ENCODE data around the gene SEMA7A.

The SEMA7A gene

DNA sequence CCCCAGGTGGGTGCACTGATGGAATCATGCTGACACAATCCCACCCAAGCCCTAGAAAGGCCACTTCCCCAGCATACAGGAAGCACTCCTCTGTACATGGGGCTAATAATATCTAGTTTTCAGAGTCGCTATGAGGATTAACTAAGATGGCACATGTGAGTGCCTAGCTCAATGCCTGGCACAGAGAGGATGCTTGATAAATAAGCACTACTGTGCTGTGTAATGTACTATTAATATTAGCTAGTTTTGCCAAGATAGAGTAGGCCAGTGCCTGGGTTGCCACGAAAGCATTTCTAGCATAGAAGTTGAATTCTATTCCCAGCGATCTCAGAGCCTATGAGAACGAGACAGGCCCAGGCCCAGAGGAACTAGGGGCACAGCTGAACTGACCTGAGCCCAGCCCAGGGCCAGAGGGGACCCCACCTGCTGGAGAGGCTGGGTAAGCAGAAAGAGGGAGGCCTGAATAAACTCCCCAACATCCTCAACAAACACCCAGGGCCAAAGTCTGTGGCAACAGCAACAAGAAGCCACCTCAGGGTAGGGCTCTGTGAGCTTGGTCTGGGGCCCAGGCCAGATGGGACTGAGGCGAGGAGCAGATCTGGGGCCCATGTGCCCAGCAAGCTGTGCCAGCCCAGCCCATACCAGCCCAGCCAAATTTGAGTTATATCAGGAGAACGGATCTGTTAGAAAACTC is 7.6 kb upstream of the SEMA7A start:
- no peaks in the 10 kb centered on the region for H3K9me2 ChIP-seq (replicated peaks; ENCODE audit: insufficient read depth, low read length)
- no peaks in the 10 kb centered on the region for H3K9me3 ChIP-seq (replicated peaks; ENCODE audit: insufficient read depth, low read length)
- peaks cover 6% of the 10 kb centered on the region for H3K4me1 ChIP-seq (ENCODE audit: low read length)
- no peak overlapping the region for H3K27ac ChIP-seq (ENCODE audit: low read length)
- no peak overlapping the region for H3K4me3 ChIP-seq (ENCODE audit: low read length)
- no peaks in the 10 kb centered on the region for H3K79me2 ChIP-seq (ENCODE audit: low read length)
- no peaks in the 10 kb centered on the region for H3F3A ChIP-seq (ENCODE audit: insufficient read depth, low read length)
- no peaks in the 10 kb centered on the region for H3K36me3 ChIP-seq (replicated peaks; ENCODE audit: insufficient read depth, low read length)
- DNase-seq: no peak
- H2AFZ ChIP-seq (ENCODE audit: low read length): no peak overlapping the region
- H4K20me1 ChIP-seq (ENCODE audit: insufficient read depth, low read length): no peaks in the 10 kb centered on the region
- TF ChIP-seq, protein P1, sequence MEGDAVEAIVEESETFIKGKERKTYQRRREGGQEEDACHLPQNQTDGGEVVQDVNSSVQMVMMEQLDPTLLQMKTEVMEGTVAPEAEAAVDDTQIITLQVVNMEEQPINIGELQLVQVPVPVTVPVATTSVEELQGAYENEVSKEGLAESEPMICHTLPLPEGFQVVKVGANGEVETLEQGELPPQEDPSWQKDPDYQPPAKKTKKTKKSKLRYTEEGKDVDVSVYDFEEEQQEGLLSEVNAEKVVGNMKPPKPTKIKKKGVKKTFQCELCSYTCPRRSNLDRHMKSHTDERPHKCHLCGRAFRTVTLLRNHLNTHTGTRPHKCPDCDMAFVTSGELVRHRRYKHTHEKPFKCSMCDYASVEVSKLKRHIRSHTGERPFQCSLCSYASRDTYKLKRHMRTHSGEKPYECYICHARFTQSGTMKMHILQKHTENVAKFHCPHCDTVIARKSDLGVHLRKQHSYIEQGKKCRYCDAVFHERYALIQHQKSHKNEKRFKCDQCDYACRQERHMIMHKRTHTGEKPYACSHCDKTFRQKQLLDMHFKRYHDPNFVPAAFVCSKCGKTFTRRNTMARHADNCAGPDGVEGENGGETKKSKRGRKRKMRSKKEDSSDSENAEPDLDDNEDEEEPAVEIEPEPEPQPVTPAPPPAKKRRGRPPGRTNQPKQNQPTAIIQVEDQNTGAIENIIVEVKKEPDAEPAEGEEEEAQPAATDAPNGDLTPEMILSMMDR (IDR thresholded peaks at IDR 0.05; ENCODE audit: low read length): no peak
- no peak for TF ChIP-seq EZH2phosphoT487 (IDR thresholded peaks at IDR 0.05; ENCODE audit: low read length)
- TF ChIP-seq EZH2 (optimal IDR thresholded peaks at IDR 0.05; ENCODE audit: low read depth, low read length): no peak
- H3K9ac ChIP-seq (ENCODE audit: low read length): no peak overlapping the region
- H3K27me3 ChIP-seq (replicated peaks; ENCODE audit: insufficient read depth, low read length): no peaks in the 10 kb centered on the region
- no peak overlapping the region for H3K4me2 ChIP-seq (ENCODE audit: low read depth, low read length)

DNA sequence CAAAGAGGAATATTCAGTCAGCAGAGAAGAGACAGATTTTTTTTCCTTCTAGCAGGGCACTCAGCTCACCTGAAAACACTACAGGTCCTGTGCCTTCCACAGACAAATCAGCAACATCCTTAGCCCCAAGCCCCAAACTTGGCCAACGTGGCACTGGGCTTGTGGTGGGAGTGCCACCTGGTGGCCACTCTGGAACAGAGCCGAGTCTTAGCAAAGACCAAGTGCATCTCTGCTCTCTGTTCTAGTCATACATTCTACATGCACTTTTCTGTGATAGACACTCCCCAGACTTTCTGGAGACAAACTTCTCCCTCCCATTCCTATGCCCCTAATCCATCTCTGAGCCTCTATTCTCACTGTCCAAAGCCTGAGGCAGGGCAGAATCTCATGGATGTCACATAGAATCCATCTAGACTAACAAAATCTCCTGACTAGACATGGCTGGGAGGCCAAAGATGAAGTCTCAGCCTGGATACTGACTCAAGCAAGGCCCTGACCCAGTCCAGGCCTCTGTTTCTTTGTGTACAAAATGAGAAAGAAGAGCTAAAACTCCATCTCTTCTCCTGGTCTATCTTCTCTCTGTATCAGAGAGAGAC is 5.1 kb upstream of the SEMA7A start:
- Histone ChIP-seq H3K9me2 (replicated peaks; ENCODE audit: insufficient read depth, low read length) (no peaks in the 10 kb centered on the region), H3K4me2 (ENCODE audit: low read depth, low read length) (no peak overlapping the region), H3K79me2 (ENCODE audit: low read length) (no peaks in the 10 kb centered on the region), H3K4me1 (ENCODE audit: low read length) (peaks cover 14% of the 10 kb centered on the region), H3K27ac (ENCODE audit: low read length) (no peak overlapping the region), H3K36me3 (replicated peaks; ENCODE audit: insufficient read depth, low read length) (no peaks in the 10 kb centered on the region), H3K27me3 (replicated peaks; ENCODE audit: insufficient read depth, low read length) (no peaks in the 10 kb centered on the region), H3K4me3 (ENCODE audit: low read length) (no peak overlapping the region), H3F3A (ENCODE audit: insufficient read depth, low read length) (peaks cover 2% of the 10 kb centered on the region; the same call in 1 of the 2 replicates), H2AFZ (ENCODE audit: low read length) (no peak overlapping the region), H3K9me3 (replicated peaks; ENCODE audit: insufficient read depth, low read length) (no peaks in the 10 kb centered on the region), H3K9ac (ENCODE audit: low read length) (no peak overlapping the region), H4K20me1 (ENCODE audit: insufficient read depth, low read length) (no peaks in the 10 kb centered on the region)
- TF ChIP-seq EZH2phosphoT487 (IDR thresholded peaks at IDR 0.05; ENCODE audit: low read length) (no peak), EZH2 (optimal IDR thresholded peaks at IDR 0.05; ENCODE audit: low read depth, low read length) (no peak)
- TF ChIP-seq, protein P1 (IDR thresholded peaks at IDR 0.05; ENCODE audit: low read length): peak; percentile 98
- DNase-seq: peak; percentile 82

GRCh38 chr15:74438206-74438605 is 4.4 kb upstream of the SEMA7A start:
- Histone ChIP-seq H3K27me3 (replicated peaks; ENCODE audit: insufficient read depth, low read length) (no peaks in the 10 kb centered on the region), H3K79me2 (ENCODE audit: low read length) (peaks cover 3% of the 10 kb centered on the region; the same call in 1 of the 2 replicates), H2AFZ (ENCODE audit: low read length) (no peak overlapping the region), H3K4me3 (ENCODE audit: low read length) (no peak overlapping the region), H3K36me3 (replicated peaks; ENCODE audit: insufficient read depth, low read length) (no peaks in the 10 kb centered on the region), H3F3A (ENCODE audit: insufficient read depth, low read length) (peaks cover 2% of the 10 kb centered on the region; the same call in 1 of the 2 replicates), H4K20me1 (ENCODE audit: insufficient read depth, low read length) (no peaks in the 10 kb centered on the region), H3K27ac (ENCODE audit: low read length) (no peak overlapping the region), H3K9me3 (replicated peaks; ENCODE audit: insufficient read depth, low read length) (no peaks in the 10 kb centered on the region), H3K9ac (ENCODE audit: low read length) (no peak overlapping the region), H3K4me2 (ENCODE audit: low read depth, low read length) (no peak overlapping the region), H3K4me1 (ENCODE audit: low read length) (peaks cover 14% of the 10 kb centered on the region), H3K9me2 (replicated peaks; ENCODE audit: insufficient read depth, low read length) (no peaks in the 10 kb centered on the region)
- DNase-seq: no peak
- TF ChIP-seq, protein P1 (IDR thresholded peaks at IDR 0.05; ENCODE audit: low read length): no peak
- no peak for TF ChIP-seq EZH2 (optimal IDR thresholded peaks at IDR 0.05; ENCODE audit: low read depth, low read length)
- no peak for TF ChIP-seq EZH2phosphoT487 (IDR thresholded peaks at IDR 0.05; ENCODE audit: low read length)
